HG03558 (cell line): ENCODE data around the gene PTPN12.
"Not testable (repeated sequence)": the region's sequence is repeated elsewhere in the genome, so short reads cannot be mapped to it uniquely, and the experiment has no call there.

Experiments
- ATAC-seq: cut with Tn5 transposase; IDR thresholded peaks from one replicate; pipeline ENCODE4 v1.9.1; 2021; ENCODE audit warnings: moderate number of reproducible peaks; ENCODE audit not compliant: unreplicated experiment; ENCODE audit errors: extremely low read depth

The PTPN12 gene

GRCh38 chr7:77537778-77538280, 734 bp downstream of the PTPN12 start:
- no peak for ATAC-seq

DNA sequence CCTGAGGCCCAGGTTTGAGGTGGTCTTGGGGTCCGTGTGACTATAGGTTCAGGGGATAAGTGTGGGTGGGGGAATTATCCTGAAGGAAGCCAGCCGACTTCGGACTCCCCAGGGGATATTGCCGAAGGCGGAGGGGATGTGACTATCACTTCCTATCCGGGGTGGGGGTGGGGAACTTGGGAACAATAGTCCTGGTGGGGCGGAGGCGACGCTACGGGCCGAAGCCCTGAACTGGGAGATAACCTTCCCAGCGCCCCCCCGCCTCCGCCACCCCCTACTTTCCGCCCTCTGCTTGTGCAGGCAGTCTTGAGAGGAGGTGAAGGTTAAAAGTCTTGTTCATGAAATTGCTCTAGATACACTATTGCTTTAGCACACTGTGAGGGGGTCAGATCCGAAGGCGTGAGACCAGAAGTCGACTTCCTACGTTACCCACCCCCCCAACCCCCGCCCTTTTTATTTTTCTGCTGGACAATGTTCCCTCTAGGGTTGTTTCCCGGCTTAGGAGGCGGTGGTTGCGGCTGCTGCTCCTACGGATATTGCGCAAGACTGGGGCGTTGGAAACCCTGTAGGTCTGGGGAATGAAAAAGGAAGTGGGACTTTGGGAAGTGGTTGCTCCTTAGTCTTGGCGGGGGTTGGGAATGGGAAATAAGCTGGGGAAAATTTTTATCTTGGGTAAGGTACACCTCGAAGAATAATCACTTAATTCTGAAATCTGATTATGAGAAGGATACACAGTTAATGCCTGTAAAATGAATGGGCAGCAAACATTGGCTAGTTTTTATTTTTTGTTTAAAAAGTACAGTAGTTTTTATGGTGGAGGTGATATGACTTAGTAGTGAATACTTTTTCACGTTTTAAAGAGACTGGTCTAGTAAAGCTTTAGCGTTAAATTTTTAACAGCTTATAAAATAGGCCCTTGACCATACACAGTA, 1.5 kb downstream of the PTPN12 start:
- ATAC-seq: no peak

DNA sequence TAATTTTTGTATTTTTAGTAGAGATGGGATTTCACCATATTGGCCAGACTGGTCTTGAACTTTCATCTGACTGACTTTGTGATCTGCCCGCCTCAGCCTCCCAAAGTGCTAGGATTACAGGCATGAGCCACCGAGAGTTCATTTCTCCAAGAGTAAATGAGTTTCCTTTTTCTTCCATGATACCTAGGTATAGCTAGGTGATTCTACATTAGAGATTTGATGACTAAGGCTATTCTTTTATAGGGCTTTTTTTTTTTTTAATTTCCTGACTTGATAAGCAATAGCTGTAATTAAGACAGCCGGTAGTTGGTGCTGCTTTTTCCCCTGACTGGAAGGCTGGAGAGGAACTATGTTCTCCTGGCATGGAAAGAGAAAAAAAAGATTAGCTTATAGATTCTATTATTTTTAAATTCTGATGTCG, 3.3 kb downstream of the PTPN12 start:
- ATAC-seq: no peak

GRCh38 chr7:77540993-77541392, 3.9 kb downstream of the PTPN12 start:
- ATAC-seq: not testable (repeated sequence)

DNA sequence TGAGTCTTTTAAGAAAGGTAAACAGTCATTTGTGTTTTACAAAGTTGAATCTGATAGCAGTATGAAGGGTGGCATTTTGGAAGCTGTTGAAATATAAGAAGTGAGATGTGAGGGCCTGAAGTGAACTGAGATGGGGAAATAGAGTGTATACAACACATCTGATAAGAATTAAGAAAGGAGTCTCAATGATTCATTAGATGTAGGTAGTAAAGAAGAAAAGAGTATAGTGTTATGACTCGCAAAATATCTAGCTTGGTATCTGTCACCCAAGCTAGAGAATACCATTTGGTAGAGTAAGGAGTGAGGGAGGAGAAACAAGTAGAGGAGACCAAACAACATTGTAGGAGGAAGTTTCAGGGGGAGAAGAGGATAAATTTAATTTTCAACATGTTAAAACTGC, 5.3 kb downstream of the PTPN12 start:
- ATAC-seq: no peak

- no peak for ATAC-seq
Observed at GRCh38 chr7:77542895-77543294, 5.8 kb downstream of the PTPN12 start.

- no peak for ATAC-seq
Observed at GRCh38 chr7:77543910-77544309, 6.8 kb downstream of the PTPN12 start.

GRCh38 chr7:77544518-77544917, 7.4 kb downstream of the PTPN12 start:
- no peak for ATAC-seq

GRCh38 chr7:77548206-77548605, 11.1 kb downstream of the PTPN12 start:
- ATAC-seq: no peak

DNA sequence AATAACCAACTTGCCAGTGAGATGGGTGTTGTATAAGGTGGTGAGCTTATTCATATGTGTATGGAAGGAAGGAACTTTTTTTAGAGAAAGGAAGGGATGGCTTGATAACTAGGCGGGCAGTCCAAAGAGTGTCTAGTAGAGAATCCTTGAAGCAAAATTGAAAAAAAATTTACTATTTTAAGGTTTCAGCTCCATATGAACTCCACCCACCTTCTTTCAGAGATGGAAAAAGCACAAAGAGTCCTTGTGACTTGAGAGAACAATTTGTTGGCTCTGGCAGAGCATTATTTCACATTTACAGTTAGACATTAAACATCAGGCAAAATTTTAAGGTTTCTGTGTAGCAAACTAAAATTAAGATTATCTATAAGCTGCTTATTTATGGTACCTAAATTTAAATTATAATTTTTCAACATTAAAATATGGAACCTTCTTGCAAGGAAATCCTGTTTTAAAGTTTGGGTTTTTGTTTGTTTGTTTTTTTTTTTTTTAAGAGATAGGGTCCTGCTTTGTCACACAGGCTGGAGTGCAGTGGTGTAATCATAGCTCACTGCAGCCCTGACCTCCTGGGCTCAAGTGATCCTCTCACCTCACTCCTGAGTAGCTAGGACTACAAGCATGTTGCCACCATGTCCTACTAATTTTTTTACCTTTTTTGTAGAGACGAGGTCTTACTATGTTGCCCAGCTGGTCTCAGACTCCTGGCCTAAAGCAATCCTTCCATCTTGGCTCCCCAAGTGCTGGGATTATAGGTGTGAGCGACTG, 12.2 kb downstream of the PTPN12 start:
- no peak for ATAC-seq

GRCh38 chr7:77550586-77550985, 13.5 kb downstream of the PTPN12 start:
- no peak for ATAC-seq

DNA sequence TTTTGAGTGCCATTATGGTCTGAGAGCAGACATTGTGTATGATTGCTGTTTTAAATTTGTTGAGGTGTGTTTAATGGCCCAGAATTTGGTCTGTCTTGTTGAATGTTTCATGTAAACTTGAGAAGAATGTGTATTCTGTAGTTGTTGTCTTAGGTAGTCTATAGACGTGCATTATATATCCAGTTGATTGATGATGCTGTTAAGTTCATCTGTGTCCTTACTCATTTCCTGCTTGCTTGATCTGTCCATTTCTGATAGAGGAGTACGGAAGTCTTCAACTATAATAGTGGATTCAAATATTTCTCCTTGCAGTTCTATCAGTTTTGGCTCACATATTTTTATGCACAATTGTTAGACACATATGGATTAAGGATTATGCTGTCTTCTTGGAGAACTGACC, 16.0 kb downstream of the PTPN12 start:
- no peak for ATAC-seq

GRCh38 chr7:77558284-77558967, 21.3 kb downstream of the PTPN12 start:
- ATAC-seq: no peak

DNA sequence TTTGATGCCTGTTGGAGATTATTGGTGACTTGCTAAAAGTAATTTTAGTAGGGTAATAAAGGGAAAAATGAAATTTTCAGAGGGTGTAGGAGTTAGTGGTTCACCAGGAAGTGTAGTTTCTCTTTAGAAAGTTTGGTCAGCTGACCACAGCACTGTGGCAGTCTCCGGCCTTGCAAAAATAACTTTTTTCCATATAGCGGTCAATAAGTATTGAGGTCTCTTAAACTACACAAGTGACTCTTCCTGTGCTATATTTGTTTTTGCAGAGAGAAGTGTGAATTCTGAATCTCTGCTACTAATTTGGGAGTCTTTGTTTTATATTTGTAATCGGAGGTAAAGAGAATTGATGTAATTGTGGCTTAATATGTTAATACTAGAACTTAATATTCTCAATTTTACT, 24.3 kb downstream of the PTPN12 start:
- ATAC-seq: peak; percentile 83

DNA sequence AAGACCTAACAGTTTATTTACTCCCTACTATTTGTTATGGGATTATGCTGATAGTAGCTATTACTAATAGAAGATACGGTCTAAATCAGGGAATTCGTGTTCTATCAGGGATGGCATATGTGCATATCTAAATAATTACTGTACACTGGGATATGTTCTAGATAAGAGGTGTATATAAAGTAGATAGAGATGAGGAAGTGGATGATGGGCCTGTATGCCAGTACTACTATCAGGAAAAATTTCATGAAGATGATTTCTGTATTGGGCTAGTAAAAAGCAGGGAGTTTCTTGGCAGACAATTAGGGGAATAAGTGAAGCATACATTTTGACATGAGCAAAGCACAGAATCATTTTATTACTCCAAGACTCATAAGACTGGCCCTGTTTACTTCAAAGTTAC, 26.2 kb downstream of the PTPN12 start:
- no peak for ATAC-seq

- no peak for ATAC-seq
Observed at GRCh38 chr7:77565917-77566316, 28.8 kb downstream of the PTPN12 start.

- no peak for ATAC-seq
Observed at GRCh38 chr7:77566421-77566820, 29.3 kb downstream of the PTPN12 start.

DNA sequence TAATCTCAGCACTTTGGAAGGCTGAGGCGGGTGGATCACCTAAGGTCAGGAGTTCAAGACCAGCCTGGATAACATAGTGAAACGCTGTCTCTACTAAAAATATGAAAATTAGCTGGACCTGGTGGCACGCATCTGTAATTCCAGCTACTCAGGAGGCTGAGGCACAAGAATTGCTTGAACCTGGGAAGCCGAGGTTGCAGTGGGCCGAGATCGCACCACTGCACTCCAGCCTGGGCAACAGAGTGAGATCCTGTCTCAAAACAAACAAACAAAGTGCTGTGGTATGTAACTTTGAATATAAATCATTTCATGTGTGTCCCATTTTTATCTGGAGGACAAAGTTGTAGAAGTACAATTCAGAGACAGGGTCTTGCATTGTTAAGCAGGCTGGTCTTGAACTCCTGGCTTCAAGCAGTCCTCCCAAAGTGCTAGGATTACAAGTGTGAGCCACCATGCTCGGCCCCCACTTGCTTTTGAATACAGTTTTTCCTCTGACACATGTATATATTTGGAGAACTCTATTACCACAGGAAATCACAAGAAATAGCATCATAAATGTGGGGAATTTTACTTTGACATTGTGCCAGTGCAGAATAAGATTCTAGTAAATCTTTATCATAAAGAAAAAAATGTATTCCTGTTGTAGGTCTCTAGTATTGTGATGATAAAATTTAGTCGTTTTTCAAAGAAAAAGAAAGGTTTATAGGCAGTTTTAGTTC, 32.6 kb downstream of the PTPN12 start:
- no peak for ATAC-seq

- ATAC-seq: no peak
Observed at GRCh38 chr7:77570330-77571011, 33.4 kb downstream of the PTPN12 start.
